CD14-positive monocyte (primary cell): ENCODE measurements around the gene CDC42BPB. TPM values are rescaled to one million over a fixed set of nuclear protein-coding genes. Genes with fewer than 3 reads are reported as not detected.
A peak's percentile ranks its signal among the peaks of the same experiment; 100 is the strongest.

ENCODE experiments used
- DNase-seq, 3 donors: peaks; one replicate each; pipeline ENCODE4 v3.0.0-alpha.2; 2011 to 2022
- H2AFZ ChIP-seq: 2 replicates; pipeline ENCODE4 v1.6.0; 2012; ENCODE audit warnings: mild to moderate bottlenecking, low read depth, low read length, inconsistent platforms; ENCODE audit not compliant: insufficient read depth, poor library complexity, severe bottlenecking
- H3K27ac ChIP-seq, 2 donors: 1 replicate in 1 of 2; 2 replicates in 1 of 2; pipeline ENCODE4 v1.5.1; 2012 to 2013; ENCODE audit warnings: low read length in 2 of 2, control low read depth in 1 of 2, inconsistent platforms in 1 of 2, low read depth in 1 of 2, mild to moderate bottlenecking in 1 of 2
- H3K27me3 ChIP-seq, 2 donors: one replicate each; pipeline versions ENCODE4 v1.6.0 to v1.6.1; 2011 to 2013; ENCODE audit warnings: low read length in 2 of 2; ENCODE audit not compliant: control insufficient read depth in 2 of 2, insufficient read depth in 2 of 2
- H3K36me3 ChIP-seq, 2 donors: replicated peaks in 1 of 2; 1 replicate in 1 of 2; 2 replicates in 1 of 2; pipeline versions ENCODE4 v1.5.1 to v1.6.1; 2012 to 2013; ENCODE audit warnings: low read length in 2 of 2, control low read depth in 1 of 2, inconsistent platforms in 1 of 2, mild to moderate bottlenecking in 1 of 2; ENCODE audit not compliant: insufficient read depth in 2 of 2, control insufficient read depth in 1 of 2
- H3K4me1 ChIP-seq, 2 donors: 1 replicate in 1 of 2; 2 replicates in 1 of 2; pipeline versions ENCODE4 v1.5.1 to v1.6.1; 2012 to 2013; ENCODE audit warnings: low read length in 2 of 2, control low read depth in 1 of 2, inconsistent platforms in 1 of 2, mild to moderate bottlenecking in 1 of 2, moderate library complexity in 1 of 2; ENCODE audit not compliant: insufficient read depth in 2 of 2, control insufficient read depth in 1 of 2
- H3K4me2 ChIP-seq: replicated peaks from 2 replicates; pipeline ENCODE3; 2012; ENCODE audit warnings: low read length, moderate library complexity, mild to moderate bottlenecking; ENCODE audit not compliant: poor library complexity, severe bottlenecking; ENCODE audit errors: extremely low read depth
- H3K4me3 ChIP-seq, 3 experiments: fragments of 200-600 bp in 1 of 3; sonication (generic) in 1 of 3; replicated peaks in 1 of 3; 1 replicate in 2 of 3; 2 replicates in 1 of 3; pipeline ENCODE4 v1.5.1; 2011 to 2013; ENCODE audit warnings: low read length in 3 of 3, mild to moderate bottlenecking in 3 of 3, control low read depth in 2 of 3, low read depth in 2 of 3, inconsistent platforms in 1 of 3, moderate library complexity in 1 of 3
- H3K79me2 ChIP-seq: 2 replicates; pipeline ENCODE4 v1.6.0; 2012; ENCODE audit warnings: mild to moderate bottlenecking, control low read depth, inconsistent platforms, low read length, moderate library complexity; ENCODE audit not compliant: insufficient read depth
- H3K9ac ChIP-seq: 2 replicates; pipeline ENCODE4 v1.6.0; 2017; ENCODE audit warnings: low read length, mild to moderate bottlenecking; ENCODE audit not compliant: insufficient read depth, poor library complexity, severe bottlenecking
- H3K9me3 ChIP-seq, 2 donors: replicated peaks in 1 of 2; 1 replicate in 1 of 2; 2 replicates in 1 of 2; pipeline versions ENCODE4 v1.5.1 to v1.6.1; 2012 to 2013; ENCODE audit warnings: low read length in 2 of 2, control low read depth in 1 of 2; ENCODE audit not compliant: control insufficient read depth in 1 of 2, insufficient read depth in 1 of 2
- H4K20me1 ChIP-seq: 2 replicates; pipeline ENCODE4 v1.6.0; 2012; ENCODE audit warnings: mild to moderate bottlenecking, low read length, control low read depth, moderate library complexity; ENCODE audit not compliant: insufficient read depth
- H3K27ac Mint-ChIP-seq, 7 donors: one replicate each; pipeline ENCODE4 v1.8.0; 2020; ENCODE audit warnings: mild to moderate bottlenecking in 7 of 7, mixed read lengths in 7 of 7, moderate library complexity in 6 of 7, inconsistent platforms in 2 of 7
- H3K27me3 Mint-ChIP-seq, 3 donors: one replicate each; pipeline ENCODE4 v1.8.0; 2021 to 2022; ENCODE audit warnings: low read depth in 3 of 3, mild to moderate bottlenecking in 3 of 3, mixed read lengths in 3 of 3, moderate library complexity in 3 of 3, inconsistent platforms in 1 of 3
- H3K36me3 Mint-ChIP-seq, 2 donors: one replicate each; pipeline ENCODE4 v1.8.0; 2020; ENCODE audit warnings: mixed read lengths in 2 of 2, inconsistent platforms in 1 of 2, mild to moderate bottlenecking in 1 of 2
- H3K4me1 Mint-ChIP-seq: one replicate; pipeline ENCODE4 v1.8.0; 2020; ENCODE audit warnings: mild to moderate bottlenecking, mixed read lengths
- H3K4me3 Mint-ChIP-seq, 2 donors: one replicate each; pipeline ENCODE4 v1.8.0; 2020; ENCODE audit warnings: mild to moderate bottlenecking in 2 of 2, mixed read lengths in 2 of 2, moderate library complexity in 1 of 2
- H3K9me3 Mint-ChIP-seq, 7 donors: one replicate each; pipeline ENCODE4 v1.8.0; 2020 to 2022; ENCODE audit warnings: mixed read lengths in 7 of 7, mild to moderate bottlenecking in 6 of 7, moderate library complexity in 6 of 7, inconsistent platforms in 2 of 7
- CTCF ChIP-seq: fragments of 200-600 bp; IDR thresholded peaks from one replicate; pipeline ENCODE4 v1.8.0; 2022; ENCODE audit warnings: antibody characterized with exemption, mild to moderate bottlenecking
- WGBS: methylation state at CpG from one replicate; pipeline ENCODE4 v1.1.5; 2013; ENCODE audit warnings: missing lambda C conversion rate; ENCODE audit not compliant: insufficient coverage; 5-methylcytosine and 5-hydroxymethylcytosine counted together
- intact Hi-C, 2 donors: fragments of 100-400 bp; cut with micrococcal nuclease; formaldehyde crosslinking; loops; one replicate each; pipeline versions ENCODE4 v1.15.0 to v1.15.1; 2023
- polyA plus RNA-seq, 3 donors: library from polyadenylated mRNA; depleted of rRNA in 1 of 3; unstranded in 2 of 3; stranded (reverse) in 1 of 3; fragments of 300-500 nt in 2 of 3; fragments of >200 nt in 1 of 3; fragmentation: Illumina TruSeq in 2 of 3; gene quantifications; 1 replicate in 2 of 3; 2 replicates in 1 of 3; pipeline ENCODE4 v1.2.3, GENCODE V29; 2012 to 2021

CDC42BPB gene
- polyA plus RNA-seq, 3 donors, result 0.25 to 19.0 (median 0.60) TPM

GRCh38 chr14:103061482-103061976 lies 4.2 kb upstream of the CDC42BPB start:
- H3K27ac ChIP-seq, result no peak overlapping the region
- no peaks in the 10 kb centered on the region for H3K9me3 ChIP-seq
- H2AFZ ChIP-seq, result no peak overlapping the region
- no peaks in the 10 kb centered on the region for H3K36me3 ChIP-seq
- peak overlapping the region in 1 of 2 donors; percentile 16 for H3K4me3 Mint-ChIP-seq
- no peaks in the 10 kb centered on the region for H4K20me1 ChIP-seq
- intact Hi-C loops, result no loop called here
- peaks cover 8 to 13% of the 10 kb centered on the region in 2 donors for H3K4me1 ChIP-seq
- no peak overlapping the region for H3K4me2 ChIP-seq
- H3K27me3 Mint-ChIP-seq, result peaks cover 42 to 52% (median 45%) of the 10 kb centered on the region in 3 donors
- DNase-seq, result no peak
- H3K9me3 Mint-ChIP-seq, result peaks cover 0 to 4% (median 3%) of the 10 kb centered on the region in 7 donors
- no peak overlapping the region for H3K4me3 ChIP-seq
- no peak for TF ChIP-seq CTCF
- WGBS, result 67% methylated on average over 3 of the region's 6 CpGs
- H3K27ac Mint-ChIP-seq, result no peak overlapping the region
- no peaks in the 10 kb centered on the region for H3K79me2 ChIP-seq
- peaks cover 7% of the 10 kb centered on the region for H3K4me1 Mint-ChIP-seq
- H3K36me3 Mint-ChIP-seq, result no peaks in the 10 kb centered on the region
- no peak overlapping the region for H3K9ac ChIP-seq
- H3K27me3 ChIP-seq, result peaks cover 7 to 43% of the 10 kb centered on the region in 2 donors

GRCh38 chr14:103059556-103059955 lies 2.2 kb upstream of the CDC42BPB start:
- Histone ChIP-seq H3K79me2 (no peaks in the 10 kb centered on the region), H3K4me3 (no peak overlapping the region), H3K27ac (no peak overlapping the region), H3K4me2 (no peak overlapping the region), H3K9me3 (no peaks in the 10 kb centered on the region), H3K4me1 (peaks cover 14 to 22% of the 10 kb centered on the region in 2 donors), H3K36me3 (no peaks in the 10 kb centered on the region), H3K9ac (no peak overlapping the region), H2AFZ (no peak overlapping the region), H3K27me3 (peaks cover 17 to 63% of the 10 kb centered on the region in 2 donors), H4K20me1 (peaks cover 18% of the 10 kb centered on the region)
- H3K4me1 Mint-ChIP-seq, result peaks cover 19% of the 10 kb centered on the region
- intact Hi-C loops, result no loop called here
- H3K36me3 Mint-ChIP-seq, result peaks cover 5 to 12% of the 10 kb centered on the region in 2 donors
- peaks cover 51 to 69% (median 65%) of the 10 kb centered on the region in 3 donors for H3K27me3 Mint-ChIP-seq
- H3K27ac Mint-ChIP-seq, result no peak overlapping the region
- peaks cover 0 to 4% (median 3%) of the 10 kb centered on the region in 7 donors for H3K9me3 Mint-ChIP-seq
- WGBS, result 93% methylated on average over 2 of the region's 5 CpGs
- peak in 1 of 3 donors; percentile 3 for DNase-seq
- peak overlapping the region in 1 of 2 donors; percentile 17 for H3K4me3 Mint-ChIP-seq
- no peak for TF ChIP-seq CTCF
